Sigmoid colon (tissue), 4 donors: ENCODE results near the gene STX2.

Source experiments
- CTCF ChIP-seq, 4 experiments: fragments of 450-650 bp in 3 of 4; fragments of 200-600 bp in 1 of 4; IDR thresholded peaks; one replicate each; pipeline ENCODE4 v1.5.1; 2016 to 2019; ENCODE audit warnings: antibody characterized with exemption in 4 of 4, mild to moderate bottlenecking in 3 of 4, moderate library complexity in 2 of 4
- POLR2A ChIP-seq, 2 donors: fragments of 450-650 bp; IDR thresholded peaks; one replicate each; pipeline ENCODE4 v1.6.1; 2016; ENCODE audit warnings: antibody characterized with exemption in 2 of 2, mild to moderate bottlenecking in 2 of 2, moderate library complexity in 2 of 2
- POLR2AphosphoS5 ChIP-seq, 4 donors: sonication (generic); formaldehyde crosslinking; IDR thresholded peaks; one replicate each; pipeline ENCODE4 v1.6.1; 2017; ENCODE audit warnings: antibody characterized with exemption in 4 of 4

DNA sequence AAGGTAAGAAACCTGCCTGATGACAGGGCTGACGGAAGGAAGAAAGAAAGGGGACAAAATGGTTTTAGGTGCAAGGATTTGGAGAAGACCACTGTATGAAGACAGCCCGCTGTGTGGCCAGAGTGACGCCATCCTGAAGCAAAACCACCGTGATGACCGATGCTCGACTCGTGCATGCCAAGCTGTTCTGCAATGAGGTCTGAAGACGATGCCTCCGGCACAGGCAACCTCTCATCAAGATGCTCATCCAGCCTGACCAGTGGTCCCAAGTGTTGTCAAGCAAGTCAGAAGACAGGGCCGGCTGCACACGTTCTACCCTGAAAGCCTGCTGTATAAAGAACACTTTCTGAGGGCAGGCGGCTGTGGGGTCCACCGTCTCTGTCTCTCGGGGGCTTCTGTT is 34.8 kb downstream of the STX2 start:
- TF ChIP-seq CTCF (IDR thresholded peaks at IDR 0.05) (no peak), POLR2AphosphoS5 (IDR thresholded peaks at IDR 0.05) (no peak), POLR2A (IDR thresholded peaks at IDR 0.05) (no peak)
